Hindlimb muscle (tissue), 1 donor: ENCODE measurements around the gene FAM9B. TPM values are rescaled to one million over a fixed set of nuclear protein-coding genes. Genes with fewer than 3 reads are reported as not detected.

Source experiments
- polyA plus RNA-seq: library from polyadenylated mRNA; unstranded; fragments of 120-200 nt; gene quantifications from one replicate; pipeline ENCODE4 v1.2.1, GENCODE V29; 2013; ENCODE audit not compliant: insufficient read length

The FAM9B gene
- polyA plus RNA-seq, 1 donor, result not detected

Other genes with a start within 250 kb of the FAM9B start
- gene FAM9A, start 232.7 kb downstream of the FAM9B start, polyA plus RNA-seq, result not detected